T1000 (cell line): ENCODE results near the gene FCMR.
"Not testable (repeated sequence)": the region's sequence is repeated elsewhere in the genome, so short reads cannot be mapped to it uniquely, and the experiment has no call there.

ENCODE experiments used
- DNase-seq: peaks from one replicate; lab custom pipeline; 2025; ENCODE audit warnings: mixed read lengths; lab: John Stamatoyannopoulos, UW

FCMR gene

DNA sequence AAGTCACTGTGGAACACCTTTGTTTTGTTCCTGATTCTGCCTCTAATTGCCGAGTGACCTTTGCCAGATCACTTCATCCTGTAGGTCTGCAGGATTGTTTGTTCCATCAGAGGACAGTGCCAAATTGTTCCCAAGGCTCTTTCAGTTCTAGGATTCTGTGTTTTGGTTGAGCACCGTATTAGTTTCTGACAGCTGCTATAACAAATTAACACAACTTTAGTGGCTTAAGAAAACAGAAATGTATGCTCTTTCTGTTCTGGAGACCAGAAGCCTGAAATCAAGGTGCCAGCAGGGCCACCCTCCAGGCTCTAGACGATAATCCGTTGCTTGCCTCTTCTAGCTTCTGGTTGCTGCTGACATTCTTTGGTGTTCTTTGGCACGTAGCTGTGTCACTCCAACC, 27.9 kb upstream of the FCMR start:
- DNase-seq = no peak

DNA sequence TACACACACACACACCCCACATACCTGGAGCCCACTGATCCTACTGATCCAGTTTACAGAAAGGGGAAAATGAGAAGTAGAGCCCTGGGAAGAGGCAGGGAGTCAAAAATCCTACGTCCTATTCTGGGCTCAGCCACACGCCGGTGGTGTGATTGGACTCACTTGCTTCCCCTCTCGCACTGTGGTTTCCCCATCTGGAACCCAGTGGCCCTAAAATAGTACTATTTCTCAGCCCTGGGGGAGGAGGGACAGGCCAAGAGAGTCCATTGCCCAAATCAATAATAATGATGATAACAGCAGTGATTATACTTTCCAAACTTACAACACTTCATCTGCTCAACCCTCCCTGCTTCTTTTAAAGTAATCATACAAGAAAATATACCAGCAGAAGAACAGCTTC, 27.5 kb upstream of the FCMR start:
- DNase-seq = no peak

DNA sequence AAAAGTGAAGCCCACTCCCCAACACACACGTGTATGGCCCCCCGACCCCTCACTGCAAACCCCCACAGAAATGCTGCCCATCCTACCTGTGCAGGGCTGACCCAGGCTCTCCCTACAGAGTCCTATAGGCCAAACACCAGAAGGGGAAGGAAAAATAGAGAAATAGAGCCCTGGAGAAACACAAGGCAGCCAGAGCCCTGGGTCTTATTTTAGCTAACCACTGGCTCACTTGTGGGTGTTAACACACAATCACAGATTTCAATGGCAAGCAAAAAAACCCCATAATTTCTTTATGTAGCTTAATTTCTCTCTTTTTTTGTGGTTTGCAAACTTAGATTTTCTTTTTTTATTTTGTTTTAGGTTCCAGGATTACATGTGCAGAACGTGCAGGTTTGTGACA, 25.5 kb upstream of the FCMR start:
- no peak for DNase-seq

DNA sequence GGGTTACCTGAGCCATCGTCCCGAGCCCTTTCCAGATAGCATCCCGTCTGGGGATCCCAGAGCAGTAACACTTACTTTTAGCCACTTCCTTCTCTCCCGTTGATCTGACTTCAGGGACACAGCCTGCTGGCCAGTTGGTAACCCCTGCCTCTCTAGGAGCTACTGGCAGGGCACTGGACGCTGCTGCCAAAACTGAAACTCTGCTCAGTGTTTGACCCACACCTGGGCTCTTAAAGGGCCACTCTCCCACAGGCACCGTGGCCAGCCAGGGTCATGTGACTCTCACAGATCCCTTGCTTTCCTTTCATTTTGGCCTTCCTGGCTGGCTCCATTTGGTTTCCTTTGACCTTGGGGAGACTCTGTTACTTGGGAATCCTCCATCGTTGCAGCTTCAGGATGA, 24.5 kb upstream of the FCMR start, which contains the start of gene PIGR:
Gene PIGR (minus strand): TSS at position 206 of the 400 bp plus-strand sequence. CDS start 5,935 bp downstream, outside the sequence.
- DNase-seq = no peak

DNA sequence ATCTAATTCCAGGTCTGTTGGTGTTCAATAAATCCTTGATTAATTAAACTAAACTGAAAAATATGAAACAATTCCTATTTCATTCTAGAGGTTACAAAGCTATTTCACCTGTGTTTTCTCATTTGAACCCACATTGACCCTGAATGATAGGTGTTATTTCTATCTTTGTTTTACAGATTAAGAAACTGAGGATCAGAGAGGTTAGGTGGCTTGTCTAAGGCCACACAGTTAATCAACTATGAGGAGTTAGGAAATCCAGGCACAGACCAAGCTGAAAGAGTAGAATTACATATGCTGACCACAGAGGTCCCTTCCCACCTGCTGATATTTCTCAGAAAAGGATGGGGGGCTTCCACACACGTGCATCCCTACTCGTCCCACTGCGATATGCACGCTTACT, 24.0 kb upstream of the FCMR start:
- no peak for DNase-seq

DNA sequence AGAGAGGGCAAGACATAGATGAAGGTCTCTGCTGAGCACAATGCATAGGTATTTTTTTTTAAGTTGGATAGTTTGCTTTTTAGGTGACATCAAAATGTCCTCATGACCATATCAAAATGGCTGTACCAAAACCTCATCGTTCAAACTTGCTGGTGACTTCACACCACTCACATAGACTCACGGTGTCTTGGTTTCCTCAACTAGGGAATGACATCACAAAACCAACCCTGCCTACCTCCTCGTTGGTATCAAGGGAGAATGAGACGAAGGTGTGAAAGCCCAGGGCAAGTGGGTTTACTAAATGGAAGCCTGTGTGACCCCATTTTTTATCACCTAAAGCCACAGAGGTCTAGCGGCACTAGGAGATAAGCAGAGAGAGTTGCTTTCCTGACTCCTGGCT, 23.0 kb upstream of the FCMR start:
- no peak for DNase-seq

DNA sequence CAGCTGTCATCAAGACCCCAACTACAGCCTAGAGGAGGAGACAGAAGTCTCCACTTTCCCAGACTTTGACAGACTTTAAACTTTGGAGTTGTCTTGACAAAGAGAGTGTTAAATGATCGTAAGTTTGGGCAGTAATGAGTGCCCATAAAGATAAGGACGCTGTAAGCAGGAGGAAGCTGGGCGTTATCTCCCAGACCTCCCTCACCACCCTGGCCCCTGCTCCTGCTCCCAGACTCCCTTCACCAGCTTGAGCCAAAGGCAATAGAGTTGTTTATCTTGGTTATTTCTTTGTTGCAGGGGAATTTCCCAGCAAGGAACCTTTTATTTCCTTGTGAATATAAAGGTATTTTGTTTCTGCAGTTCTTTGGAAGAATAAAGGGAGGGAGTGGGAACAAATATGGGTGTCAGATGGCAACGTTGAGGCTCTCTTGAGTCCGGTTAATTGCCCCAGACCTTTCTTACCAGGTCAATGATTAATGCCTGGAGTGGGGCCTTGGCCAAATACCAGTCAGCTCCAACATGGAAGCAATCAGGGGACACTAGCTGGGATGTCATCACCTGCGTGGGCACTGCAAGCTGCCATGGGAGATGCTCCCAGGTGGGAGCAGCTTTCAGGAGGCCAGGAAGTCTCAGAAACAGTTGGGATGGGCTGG, 20.2 kb upstream of the FCMR start:
- no peak for DNase-seq

DNA sequence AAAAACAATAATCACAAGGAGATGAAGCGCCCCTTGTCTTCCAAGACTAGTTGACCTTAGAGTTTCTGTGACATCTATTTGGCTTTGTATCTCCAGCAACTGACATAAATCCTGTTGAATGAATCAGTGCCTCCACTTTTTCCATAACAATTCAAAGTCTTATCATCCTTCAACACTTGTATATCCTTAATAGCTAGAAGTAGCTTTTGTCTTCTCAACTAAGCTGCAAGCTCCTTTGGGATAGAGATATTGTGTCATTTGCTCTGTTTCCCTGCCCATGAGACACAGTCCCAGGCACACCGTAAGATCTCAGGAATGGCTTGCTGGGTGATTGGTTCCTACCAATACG, 18.8 kb upstream of the FCMR start:
- no peak for DNase-seq

DNA sequence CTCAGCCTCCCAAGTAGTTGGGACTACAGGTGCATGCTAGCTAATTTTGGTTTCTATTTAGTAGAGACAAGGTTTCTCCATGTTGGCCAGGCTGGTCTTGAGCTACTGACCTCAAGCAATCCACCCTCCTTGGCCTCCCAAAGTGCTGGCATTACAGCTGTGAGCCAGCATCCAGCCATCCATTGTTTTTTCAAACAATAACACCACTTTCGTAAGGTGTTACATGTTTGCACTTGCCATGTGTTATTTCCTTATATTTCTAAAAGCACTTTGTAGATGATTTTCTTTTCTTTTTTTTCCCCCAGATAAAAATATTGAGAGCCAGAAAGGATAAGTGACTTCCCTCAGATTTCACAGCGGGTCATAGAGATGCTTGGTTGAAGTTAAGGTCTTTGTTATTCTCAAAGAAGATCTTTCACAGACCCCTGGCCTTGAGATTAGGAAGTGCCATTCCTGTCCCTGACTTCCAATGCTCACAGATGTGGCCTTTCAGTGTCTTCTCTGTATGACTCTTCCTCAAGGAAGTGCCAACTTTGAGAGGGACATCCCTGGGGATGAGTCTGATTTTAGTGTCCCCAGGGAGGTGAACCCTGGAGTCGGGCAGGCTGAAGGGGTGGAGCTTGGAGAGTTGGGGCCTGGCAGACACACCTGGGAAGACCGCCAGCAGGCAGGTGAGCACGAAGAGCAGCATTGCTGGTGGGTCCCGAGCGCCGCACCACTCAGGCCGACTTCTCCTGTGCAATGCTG, 18.3 kb upstream of the FCMR start:
- DNase-seq = no peak

DNA sequence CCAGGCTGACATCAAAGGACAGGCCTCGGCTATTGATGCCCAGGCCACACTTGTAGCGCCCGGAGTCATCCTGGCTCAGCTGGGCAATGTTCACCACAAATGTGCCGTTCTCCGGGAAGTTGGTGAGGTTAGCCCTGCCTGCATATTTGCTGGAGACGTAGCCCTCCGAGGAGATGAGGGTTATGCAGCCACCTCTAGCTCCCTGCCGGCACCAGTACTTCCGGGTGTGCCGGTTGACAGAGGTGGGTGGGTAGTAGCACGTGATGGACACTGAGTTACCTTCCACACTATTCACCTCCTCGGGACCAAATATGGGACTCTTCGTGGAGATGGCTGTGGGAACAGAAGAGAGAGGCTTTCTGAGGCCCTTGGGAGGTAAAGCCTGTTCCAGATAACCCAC, 17.4 kb upstream of the FCMR start:
- no peak for DNase-seq

DNA sequence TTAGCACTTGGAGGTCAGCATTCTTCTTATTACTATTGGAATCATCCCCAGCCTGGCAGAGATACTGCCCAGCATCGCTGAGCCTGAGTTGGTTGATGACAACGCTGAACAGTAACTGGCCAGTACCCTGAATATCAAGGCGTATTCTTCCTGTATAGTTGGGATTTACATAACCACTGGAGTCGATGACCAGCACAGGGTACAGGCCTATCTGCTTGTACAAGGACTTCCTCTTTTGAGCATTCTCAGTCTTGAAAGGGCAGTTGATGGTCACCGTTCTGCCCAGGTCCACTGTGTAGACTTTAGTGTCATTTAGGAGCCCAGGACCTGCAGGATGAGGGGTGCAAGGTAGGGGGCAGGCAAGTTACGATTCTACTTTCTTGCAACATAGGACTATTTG, 15.7 kb upstream of the FCMR start:
- no peak for DNase-seq

DNA sequence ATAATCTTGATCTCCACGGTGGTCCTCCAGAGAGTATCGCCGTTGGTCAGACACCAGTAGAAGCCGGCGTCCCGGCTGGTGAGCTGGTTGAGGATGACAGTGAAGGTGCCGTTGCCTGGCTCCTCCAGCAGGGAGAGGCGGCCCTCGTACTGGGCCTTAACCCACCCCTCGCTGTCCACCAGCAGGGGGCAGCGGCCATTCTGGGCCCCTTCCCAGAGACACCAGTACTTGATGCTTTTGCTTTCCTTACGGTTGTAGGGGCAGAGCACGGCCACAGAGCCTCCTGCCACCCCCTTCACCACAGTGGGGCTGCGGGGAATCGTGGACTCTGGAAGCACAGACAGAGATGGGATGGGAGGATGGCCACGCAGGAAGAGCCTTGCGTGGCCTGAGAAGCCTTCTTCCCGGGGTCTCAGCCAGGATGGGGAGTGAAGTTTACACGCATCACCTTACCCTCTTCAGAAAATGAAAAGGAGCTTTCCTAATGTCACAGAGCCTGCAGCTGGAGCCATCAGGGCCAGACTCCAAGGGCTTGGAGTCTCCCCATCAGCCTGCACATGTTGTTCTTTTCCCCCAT, 13.8 kb upstream of the FCMR start:
- DNase-seq = no peak

DNA sequence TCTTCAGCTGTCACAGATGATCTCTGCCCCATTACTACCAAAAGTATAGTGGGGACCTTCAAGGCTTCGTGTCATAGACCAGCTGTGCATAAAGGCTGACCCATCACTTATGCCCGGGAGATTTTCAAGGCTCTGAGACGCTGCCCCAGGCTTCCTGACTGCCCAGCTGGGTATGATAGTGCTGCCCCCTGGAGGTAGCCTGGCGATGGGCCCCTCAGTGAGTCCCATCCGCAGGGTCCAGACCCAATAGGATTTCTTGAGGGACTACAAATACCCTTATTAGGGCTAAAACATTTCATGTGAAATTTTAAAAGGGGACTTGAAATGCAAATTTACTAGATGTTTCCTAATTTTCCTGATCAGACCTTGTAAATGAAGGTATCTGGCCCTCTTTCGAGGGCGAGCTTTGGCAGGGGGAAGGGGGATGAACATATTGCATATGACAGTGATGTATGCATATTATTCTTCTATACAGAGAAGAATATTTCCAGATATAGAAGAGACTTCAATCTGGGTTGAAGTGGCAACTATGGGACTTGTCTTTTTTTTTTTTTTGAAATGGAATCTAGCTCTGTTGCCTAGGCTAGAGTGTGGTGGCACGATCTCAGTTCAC, 11.7 kb upstream of the FCMR start:
- DNase-seq = no peak

DNA sequence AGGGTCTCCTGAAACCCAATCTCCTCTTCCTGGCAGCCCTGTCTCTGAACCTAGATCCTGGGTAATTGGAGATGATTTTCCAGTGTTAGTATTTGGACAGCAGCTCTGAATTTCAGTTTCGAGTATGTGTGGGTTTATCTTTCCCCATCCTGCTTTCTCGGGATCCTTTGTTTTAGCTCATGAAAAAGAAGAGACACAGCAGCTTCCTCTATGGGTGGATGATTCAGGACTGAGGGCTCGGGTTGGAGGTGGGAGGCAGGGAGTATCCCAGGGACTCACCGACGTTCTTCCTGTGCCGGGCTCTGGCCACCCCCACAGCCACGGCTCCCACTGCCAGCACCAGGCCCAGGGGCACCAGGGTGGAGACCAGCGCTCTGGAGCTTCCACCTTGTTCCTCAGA, 10.4 kb upstream of the FCMR start:
- no peak for DNase-seq

DNA sequence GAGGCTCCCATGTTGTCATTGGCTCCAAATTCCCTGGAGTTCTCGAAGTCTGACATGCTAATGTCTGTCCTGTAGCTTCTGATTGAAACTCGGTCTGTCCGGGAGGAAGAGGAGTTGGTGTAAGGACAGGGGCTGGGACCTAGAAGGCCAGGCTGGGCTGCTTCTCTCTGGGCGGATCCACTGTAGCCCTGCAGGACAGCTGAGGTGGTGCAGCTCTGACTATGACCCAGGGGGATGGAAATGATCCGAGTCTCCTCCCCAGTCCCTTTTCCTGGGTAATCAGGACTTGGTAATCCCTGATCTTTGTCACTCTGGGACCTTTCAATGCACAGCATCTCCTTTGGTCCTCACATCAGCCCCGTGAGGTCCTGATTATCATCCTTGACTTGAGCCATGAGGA, 10.0 kb upstream of the FCMR start:
- DNase-seq = no peak

DNA sequence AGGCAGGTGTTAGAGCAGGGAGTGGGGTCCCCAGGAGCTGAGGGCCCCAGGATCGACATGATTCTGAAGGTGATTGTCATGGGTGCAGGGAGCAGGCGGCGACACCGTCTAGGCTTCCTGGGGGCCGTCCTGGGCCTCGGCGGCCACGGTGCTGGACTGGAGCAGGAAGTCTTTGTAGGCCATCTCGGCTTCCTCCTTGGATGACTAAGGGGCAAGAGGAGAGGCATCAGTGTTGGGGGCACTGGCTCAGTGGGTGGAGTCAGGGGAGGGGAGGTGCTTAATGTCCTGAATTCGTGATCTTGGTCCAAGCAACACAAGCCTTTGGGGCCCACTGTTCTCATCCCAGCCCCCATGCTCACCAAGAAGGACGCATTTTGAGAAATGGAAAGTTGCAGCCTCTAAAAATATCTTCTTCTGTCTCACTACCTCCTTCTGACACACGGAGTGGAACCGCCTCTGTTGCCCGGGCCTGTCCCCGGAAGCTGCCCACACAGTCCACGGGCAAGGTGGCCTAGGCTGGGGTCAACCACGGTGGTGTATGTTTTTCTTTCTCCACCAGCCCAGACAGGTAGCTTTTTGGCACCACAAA, 8.6 kb upstream of the FCMR start:
- no peak for DNase-seq

DNA sequence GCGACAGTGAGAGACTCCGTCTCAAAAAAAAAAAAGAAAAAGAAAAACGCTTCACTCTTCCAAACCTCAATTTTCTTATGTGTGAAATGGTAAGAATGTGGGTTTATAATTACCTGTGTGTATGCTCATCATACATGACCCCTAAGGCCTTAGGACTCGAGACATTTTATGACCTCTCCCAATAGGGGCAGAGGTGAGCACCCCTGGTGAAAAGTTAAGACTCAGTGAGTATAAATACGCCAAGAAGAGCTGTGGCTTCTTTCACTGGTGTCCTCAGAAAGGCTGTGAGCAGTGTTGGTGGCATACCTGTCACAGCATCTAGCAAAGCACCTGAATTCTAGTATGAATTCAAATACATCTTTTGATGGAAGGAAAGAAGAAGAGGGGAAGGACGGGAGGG, 7.8 kb upstream of the FCMR start:
- DNase-seq = no peak

DNA sequence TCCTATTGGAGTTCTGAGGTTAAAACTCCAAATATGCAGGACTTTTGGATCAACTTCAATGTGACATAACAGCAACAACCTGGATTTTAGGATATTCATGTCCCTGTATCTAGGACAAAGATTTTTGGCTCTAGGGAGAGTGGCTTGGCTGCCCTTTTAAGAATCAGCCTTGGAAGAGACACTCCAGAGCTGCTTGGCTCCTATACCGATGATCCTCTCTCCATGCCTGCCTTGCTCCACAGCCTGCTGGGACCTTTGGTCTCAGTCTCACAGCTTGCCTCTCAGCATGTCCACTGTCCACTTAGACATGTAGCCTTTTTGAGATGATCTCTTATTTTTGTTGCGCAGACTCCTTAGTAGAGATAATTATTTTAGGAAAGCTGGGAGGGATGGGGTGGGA, 4.5 kb upstream of the FCMR start:
- DNase-seq = no peak

DNA sequence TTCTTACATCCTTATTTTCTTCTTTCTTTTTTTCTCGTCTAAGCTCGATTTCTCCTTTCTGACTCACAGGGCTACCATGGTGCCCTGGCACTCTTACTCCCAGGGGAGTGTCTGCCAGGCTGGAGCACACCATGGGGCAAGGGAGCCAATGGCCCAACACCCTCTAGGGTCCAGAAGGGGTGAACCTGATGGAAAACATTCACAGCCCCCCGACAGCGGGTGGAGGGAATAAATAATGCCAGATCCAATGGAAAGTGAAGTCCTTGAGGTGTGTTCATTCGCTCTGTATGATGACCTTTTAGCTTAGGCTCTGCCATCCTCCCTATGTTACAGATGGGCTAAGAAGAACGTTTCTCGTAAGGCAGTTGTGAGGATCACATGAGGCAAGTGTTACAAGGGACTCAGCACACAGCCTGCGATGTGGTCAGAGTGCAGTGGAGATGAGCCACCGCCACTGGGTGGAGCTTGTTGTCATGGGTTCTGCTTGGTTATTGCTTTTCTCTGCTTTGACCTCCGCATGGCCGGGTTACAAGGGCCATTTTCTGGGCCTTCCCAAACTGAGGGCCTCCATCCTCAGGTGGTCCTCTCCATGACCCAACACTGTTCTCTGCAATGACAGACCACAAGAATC, 3.5 kb upstream of the FCMR start:
- DNase-seq = no peak

DNA sequence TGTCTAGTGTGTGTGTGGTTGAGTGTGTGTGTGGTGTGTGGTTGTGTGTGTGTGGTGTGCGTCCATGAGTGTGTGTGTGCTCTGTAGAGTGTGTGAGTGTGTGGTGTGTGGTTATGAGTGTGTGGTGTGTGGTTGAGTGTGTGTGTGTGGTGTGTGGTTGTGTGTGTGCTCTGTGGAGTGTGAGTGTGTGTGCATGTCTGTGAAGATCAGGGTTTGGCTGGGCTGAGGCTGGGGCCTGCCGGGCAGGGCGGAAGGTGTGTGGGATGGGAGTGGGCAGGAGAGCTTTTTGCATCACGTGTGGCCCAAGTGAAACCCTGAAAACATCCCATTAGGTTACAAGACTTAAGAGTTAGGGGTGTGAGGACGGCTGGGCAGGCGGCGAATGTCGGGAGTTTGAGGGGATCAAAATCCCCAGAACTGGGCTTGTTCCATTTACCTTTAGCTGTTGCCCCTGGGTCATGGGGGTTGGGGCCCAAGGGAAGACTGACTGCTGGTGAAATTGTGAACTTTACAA, 2.9 kb upstream of the FCMR start:
- DNase-seq = no peak

DNA sequence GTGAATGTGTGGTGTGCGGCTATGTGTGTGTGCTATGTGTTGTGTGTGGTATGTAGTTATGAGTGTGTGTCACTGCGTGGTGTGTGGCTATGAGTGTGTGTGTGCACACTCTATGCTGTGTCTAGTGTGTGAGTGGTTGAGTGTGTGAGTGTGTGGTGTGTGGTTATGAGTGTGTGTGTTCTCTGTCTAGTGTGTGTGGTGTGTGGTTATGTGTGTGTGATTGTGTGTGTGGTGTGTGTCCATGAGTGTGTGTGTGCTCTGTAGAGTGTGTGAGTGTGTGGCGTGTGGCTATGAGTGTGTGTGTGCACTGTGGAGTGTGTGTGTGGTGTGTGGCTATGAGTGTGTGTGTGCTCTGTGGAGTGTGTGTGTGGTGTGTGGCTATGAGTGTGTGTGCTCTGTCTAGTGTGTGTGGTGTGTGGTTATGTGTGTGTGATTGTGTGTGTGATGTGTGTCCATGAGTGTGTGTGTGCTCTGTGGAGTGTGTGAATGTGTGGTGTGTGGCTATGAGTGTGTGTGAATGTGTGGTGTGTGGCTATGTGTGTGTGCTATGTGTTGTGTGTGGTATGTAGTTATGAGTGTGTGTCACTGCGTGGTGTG, 2.3 kb upstream of the FCMR start:
- not testable (repeated sequence) for DNase-seq
